ENCODE data around the gene CNNM2.

DNA sequence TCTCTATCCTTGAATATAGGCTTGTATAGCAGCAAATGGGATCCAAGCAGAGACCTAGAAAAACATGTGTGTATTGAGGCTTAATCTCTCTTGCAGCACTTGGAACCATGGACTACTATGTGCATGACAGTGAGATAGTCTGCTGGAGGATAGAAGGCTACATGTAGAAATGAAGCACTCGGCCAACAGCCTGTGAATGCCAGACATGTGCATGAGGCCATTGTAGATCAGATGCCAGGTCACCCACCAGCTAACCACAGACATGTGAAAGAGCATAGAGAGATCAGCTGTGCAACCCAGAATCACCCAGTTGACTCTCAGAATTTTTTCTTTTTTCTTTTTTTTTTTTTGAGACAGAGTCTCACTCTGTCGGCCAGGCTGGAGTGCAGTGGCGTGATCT, 184.1 kb downstream of the CNNM2 start:
- TF ChIP-seq POLR2AphosphoS5 (IDR thresholded peaks at IDR 0.05; ENCODE audit: low read depth, low read length): no peak
- no peak for TF ChIP-seq TAF1 (IDR thresholded peaks at IDR 0.05; ENCODE audit: borderline replicate concordance, insufficient read depth, low read length)
- TF ChIP-seq SIN3A (IDR thresholded peaks at IDR 0.05; ENCODE audit: borderline replicate concordance, insufficient read depth, low read length): no peak

All from PFSK-1 (cell line).